Stimulated activated naive CD8-positive, alpha-beta T cell treated with anti-CD3 and anti-CD28 coated beads, Interleukin-15, amount 100 ng/mL, for 72 hours (primary cell): ENCODE results near the gene LRRC45.
A peak's percentile ranks its signal among the peaks of the same experiment; 100 is the strongest.
"Not testable (repeated sequence)": the region's sequence is repeated elsewhere in the genome, so short reads cannot be mapped to it uniquely, and the experiment has no call there.

Experiments used
- ATAC-seq: fragments of 150-1000 bp; cut with Tn5 transposase; 2 replicates; pipeline ENCODE4 v1.10.0; 2021; ENCODE audit warnings: mild to moderate bottlenecking, moderate library complexity
- DNase-seq, 2 donors: peaks; one replicate each; pipeline ENCODE4 v3.0.0; 2021 to 2022
- H3K27ac Mint-ChIP-seq, 2 donors: one replicate each; pipeline ENCODE4 v1.8.0; 2022; ENCODE audit warnings: mild to moderate bottlenecking in 2 of 2, mixed read lengths in 2 of 2, moderate library complexity in 2 of 2
- H3K27me3 Mint-ChIP-seq: one replicate; pipeline ENCODE4 v1.8.0; 2022; ENCODE audit warnings: mixed read lengths
- H3K4me1 Mint-ChIP-seq: one replicate; pipeline ENCODE4 v1.8.0; 2022; ENCODE audit warnings: mild to moderate bottlenecking, mixed read lengths
- H3K4me3 Mint-ChIP-seq, 2 donors: one replicate each; pipeline ENCODE4 v1.8.0; 2022; ENCODE audit warnings: mild to moderate bottlenecking in 2 of 2, mixed read lengths in 2 of 2, moderate library complexity in 1 of 2
- H3K9me3 Mint-ChIP-seq, 2 donors: one replicate each; pipeline ENCODE4 v1.8.0; 2022; ENCODE audit warnings: mixed read lengths in 2 of 2

The LRRC45 gene

DNA sequence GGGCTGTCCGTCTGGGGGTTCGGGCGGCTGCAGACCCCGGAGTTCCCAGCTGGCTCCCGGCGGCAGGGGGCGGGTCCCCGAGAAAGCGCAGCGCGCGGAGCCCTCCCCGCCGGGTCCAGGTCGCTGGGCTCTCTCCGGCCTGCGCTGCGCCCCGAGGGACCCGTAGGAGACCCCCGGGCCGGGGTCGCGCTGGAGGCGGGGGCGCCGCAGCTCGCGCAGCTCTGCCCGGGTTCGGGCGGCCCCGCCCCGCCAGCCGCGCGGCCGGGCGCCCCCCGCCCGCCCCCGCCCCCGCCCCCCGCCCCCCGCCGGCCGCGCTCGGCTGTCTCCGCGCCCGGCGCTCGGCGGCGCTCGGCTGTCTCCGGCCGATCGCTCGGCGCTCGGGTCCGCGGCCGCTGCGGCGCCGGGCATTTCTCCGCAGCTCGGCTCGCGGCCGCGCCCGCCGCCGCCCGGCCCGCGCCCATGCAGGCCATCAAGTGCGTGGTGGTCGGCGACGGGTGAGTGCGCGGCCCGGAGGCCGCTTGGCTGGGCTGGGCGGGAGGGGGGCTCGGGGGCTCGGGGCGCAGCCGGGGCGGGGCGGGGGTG is 8.3 kb downstream of the LRRC45 start, which contains the start of gene RAC3:
Gene RAC3, plus strand, starts transcription at position 376 of the 582 bp plus-strand sequence. Its CDS starts 84 bp downstream, at position 460.
- Mint-ChIP-seq H3K27me3 (no peaks in the 10 kb centered on the region), H3K27ac (peak within 1 kb of the TSS in 1 of 2 donors; percentile 25), H3K4me3 (peak within 1 kb of the TSS; percentile 92 to 97), H3K9me3 (no peaks in the 10 kb centered on the region), H3K4me1 (peaks cover 35% of the 10 kb centered on the region)
- peak; percentile 36 for ATAC-seq
- DNase-seq, result no peak

DNA sequence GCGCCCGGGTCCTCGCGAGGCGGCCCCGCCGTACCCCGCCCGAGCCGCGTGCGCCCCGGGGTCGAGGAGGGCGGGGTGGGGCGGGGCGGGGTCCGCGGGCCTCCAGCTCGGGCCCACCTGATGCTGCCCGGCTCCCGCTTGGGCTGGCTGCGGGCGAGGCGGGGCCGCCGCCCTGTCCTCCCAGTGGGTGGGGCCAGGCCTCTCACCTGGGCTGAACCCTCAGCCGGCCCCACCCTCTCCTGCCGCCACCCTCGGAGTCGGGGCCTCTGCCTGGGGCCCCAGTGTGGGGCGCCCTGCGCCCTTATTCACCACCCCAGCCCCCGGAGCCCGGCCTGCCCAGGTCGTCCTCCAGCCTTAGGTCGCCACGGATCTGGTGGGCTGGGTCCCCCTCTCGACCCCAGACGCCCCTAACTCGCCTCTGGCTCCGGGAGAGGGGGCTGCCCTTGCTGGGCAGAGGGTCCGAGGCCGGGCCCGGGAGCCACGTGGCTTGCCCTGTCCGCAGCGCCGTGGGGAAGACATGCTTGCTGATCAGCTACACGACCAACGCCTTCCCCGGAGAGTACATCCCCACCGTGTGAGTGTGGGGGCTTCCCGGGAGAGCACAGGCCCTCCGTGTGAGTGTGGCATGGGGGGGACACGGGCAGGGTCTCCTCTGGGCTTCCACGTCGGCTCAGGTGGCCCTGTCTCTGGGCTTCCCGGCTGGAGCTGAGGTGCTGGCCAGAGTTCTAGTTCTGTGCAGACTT is 9.0 kb downstream of the LRRC45 start:
- Mint-ChIP-seq H3K4me3 (peak overlapping the region; percentile 37 to 57), H3K9me3 (no peaks in the 10 kb centered on the region), H3K27ac (no peak overlapping the region), H3K27me3 (no peaks in the 10 kb centered on the region), H3K4me1 (peaks cover 37% of the 10 kb centered on the region)
- peak; percentile 42 for ATAC-seq
- peak; percentile 45 to 51 for DNase-seq

DNA sequence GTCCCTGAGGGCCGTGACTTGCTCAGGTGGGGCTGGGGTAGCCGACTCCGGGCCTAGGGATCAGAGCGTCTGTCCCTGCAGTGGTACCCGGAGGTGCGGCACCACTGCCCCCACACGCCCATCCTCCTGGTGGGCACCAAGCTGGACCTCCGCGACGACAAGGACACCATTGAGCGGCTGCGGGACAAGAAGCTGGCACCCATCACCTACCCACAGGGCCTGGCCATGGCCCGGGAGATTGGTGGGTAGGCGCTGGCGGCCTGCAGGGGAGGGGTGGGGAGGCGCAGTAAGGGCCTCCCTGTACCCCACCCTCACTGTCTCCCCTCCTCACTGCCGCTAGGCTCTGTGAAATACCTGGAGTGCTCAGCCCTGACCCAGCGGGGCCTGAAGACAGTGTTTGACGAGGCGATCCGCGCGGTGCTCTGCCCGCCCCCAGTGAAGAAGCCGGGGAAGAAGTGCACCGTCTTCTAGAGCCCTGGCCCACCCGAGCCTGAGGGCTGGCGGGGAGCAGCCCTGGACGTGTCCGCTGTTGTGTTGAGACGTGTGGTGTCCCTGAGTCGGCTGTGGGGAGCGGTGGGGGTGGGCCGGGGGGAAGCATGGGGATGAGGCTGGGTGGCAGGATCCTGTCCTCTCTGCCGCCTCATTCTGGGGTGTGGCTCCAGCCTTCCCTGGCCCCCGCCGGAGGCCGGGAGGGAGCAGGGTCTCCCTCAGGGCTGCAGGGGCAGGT is 10.4 kb downstream of the LRRC45 start:
- H3K27me3 Mint-ChIP-seq, result no peaks in the 10 kb centered on the region
- no peaks in the 10 kb centered on the region for H3K9me3 Mint-ChIP-seq
- peak overlapping the region in 1 of 2 donors; percentile 57 for H3K4me3 Mint-ChIP-seq
- ATAC-seq (no peak), DNase-seq (no peak)
- H3K4me1 Mint-ChIP-seq, result peaks cover 38% of the 10 kb centered on the region
- no peak overlapping the region for H3K27ac Mint-ChIP-seq

DNA sequence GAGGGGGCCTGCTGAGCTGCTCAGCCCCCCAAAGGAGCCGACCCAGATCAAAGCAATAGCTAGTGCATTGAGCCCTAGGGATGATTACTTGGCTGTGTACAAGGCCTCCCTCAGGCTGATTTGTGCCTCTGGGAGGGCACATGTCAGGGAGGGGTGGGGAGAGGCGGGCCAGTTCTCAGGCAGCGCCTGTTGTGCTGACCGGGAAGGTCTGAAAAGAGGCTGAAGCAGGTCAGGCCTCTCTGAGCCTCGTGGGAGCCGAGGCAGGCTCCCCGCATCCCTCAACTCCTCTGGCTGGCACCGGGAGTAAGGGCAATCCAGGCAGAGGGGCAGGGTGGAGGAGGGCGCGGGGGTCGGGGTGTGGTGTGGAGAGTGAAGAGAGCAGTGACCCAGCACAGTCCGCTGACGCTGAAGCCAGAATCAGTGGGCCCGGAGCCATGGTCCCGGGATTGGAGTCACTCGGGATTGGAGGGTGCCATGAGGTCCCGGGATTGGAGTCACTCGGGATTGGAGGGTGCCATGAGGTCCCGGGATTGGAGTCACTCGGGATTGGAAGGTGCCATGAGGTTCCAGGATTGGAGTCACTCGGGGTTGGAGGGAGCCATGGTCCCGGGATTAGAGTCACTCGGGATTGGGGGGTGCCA is 11.4 kb downstream of the LRRC45 start:
- Mint-ChIP-seq H3K27ac (no peak overlapping the region), H3K4me1 (peaks cover 43% of the 10 kb centered on the region), H3K27me3 (no peaks in the 10 kb centered on the region), H3K9me3 (no peaks in the 10 kb centered on the region), H3K4me3 (no peak overlapping the region)
- ATAC-seq (no peak), DNase-seq (no peak)

DNA sequence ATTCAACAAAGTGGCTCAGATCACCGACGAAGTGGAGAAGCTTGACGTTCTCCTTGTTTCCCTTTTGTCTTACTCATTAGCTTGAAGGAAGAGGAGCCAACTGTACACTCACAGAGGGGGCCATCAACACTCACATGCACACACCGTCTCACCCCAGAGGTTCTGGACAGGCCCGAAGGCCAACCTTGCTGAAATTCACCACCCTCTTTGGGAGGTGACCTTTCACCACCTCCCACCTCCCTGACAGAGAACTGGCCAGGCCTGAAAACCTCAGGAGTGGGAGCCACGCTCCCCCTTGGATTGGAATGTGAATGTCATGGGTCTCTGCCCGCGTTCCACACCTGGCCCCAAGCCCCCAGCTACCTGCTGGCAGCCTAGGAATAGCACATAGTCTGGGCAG is 12.4 kb downstream of the LRRC45 start:
- DNase-seq (no peak), ATAC-seq (no peak)
- H3K27me3 Mint-ChIP-seq, result no peaks in the 10 kb centered on the region
- H3K4me3 Mint-ChIP-seq, result no peak overlapping the region
- no peak overlapping the region for H3K27ac Mint-ChIP-seq
- H3K4me1 Mint-ChIP-seq, result peaks cover 36% of the 10 kb centered on the region
- no peaks in the 10 kb centered on the region for H3K9me3 Mint-ChIP-seq

DNA sequence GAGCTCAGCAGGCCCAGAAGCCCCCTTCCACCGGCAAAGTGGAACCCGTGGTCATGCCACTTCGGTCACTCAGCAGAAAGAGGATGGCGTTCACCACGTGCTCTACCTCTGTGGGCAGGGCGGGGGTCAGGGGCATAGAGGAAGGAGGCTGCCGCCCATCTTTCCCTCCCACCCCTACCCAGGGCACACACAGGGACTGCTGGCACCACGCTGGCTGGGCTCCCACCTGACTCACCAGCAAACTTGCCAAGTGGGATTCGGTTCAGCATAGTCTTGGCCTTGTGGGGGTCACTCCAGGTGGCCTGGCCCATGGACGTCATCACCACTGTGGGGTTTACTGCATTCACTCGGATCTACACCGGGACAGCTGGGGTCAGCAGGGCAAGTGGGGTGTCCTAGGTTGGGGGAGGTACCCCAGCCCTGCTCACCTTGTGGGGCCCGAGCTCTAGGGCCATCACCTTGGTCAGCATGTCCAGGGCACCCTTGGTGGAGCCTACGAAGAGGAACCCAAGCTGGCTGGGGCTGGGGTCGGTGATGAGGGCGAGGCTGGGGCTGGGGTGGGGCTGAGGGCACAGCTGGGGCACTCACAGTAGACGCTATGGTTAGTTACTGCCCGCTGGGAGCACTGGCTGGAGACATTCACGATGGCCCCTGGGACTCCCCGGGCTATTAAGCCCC is 13.0 kb downstream of the LRRC45 start:
- Mint-ChIP-seq H3K4me3 (peak overlapping the region; percentile 87 to 92), H3K27me3 (no peaks in the 10 kb centered on the region), H3K4me1 (peaks cover 33% of the 10 kb centered on the region), H3K9me3 (no peaks in the 10 kb centered on the region), H3K27ac (no peak overlapping the region)
- ATAC-seq (no peak), DNase-seq (no peak)

DNA sequence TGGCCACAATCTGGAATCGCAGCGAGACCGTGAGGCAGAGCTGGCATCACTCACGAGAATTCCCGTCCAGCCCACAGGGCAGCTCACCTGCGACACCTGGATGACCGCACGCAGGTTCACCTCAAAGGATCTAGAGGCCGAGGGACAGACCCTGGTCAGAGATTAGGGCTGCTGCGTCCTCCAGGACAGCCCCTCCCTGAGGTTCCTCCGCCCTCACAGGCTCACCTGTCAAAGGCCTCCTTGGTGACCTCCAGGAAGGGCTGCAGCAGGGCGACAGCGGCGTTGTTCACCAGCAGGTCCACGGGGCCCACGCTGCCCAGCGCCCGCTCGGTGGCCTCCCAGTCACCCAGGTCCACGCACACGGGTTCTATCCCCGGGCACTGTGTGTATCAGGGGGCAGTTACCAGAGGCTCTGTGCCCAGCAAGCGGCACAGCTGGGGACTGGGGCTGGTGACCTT is 13.6 kb downstream of the LRRC45 start:
- Mint-ChIP-seq H3K27ac (no peak overlapping the region), H3K27me3 (no peaks in the 10 kb centered on the region)
- ATAC-seq, result no peak

DNA sequence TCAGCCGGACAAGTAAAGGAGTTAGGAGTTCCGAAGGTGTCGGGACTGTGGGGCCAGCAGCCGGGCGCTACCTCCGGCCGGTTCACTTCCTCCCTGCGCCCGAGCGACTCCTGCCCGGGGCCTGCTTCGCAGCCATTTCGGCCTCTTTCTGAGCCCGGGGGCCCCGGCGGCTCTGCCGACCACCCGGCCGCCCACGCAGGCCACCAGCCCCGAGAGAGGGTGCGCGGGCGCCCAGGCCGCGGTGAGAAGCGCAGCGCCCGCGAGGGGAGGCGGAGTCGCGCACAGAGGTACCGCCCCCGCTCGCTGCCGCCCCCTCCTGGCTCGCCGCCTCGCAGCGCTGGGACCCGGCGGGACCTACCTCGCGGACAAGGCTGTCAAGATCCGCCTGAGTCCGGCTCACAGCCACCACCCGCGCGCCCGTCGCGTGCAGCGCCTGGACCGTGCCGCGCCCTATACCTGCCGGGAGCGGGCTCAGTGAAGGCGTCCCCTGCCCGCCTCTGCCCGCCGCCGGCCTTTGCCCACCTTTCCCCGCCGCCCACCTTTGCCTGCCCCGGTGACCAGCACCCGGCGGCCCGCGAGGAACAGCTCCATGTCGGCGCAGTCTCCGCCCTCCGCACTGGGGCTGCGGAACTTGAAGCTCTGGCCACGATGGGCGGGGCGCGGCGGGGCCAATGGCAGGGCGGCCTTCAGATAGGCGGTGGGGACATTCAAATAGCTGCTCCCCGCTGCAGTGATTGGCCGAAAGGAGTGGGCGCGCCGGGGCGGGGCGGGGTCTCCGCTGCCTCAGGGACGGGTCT is 14.2 kb downstream of the LRRC45 start, which contains the start of gene DCXR:
Gene DCXR, minus strand, starts transcription at position 606 of the 797 bp plus-strand sequence. Its CDS starts 15 bp downstream, at position 591.
- H3K4me1 Mint-ChIP-seq, result peaks cover 33% of the 10 kb centered on the region
- ATAC-seq (peak; percentile 95), DNase-seq (peak; percentile 97 to 98)
- no peaks in the 10 kb centered on the region for H3K9me3 Mint-ChIP-seq
- peak within 1 kb of the TSS; percentile 78 to 79 for H3K27ac Mint-ChIP-seq
- peak within 1 kb of the TSS; percentile 87 to 92 for H3K4me3 Mint-ChIP-seq
- no peaks in the 10 kb centered on the region for H3K27me3 Mint-ChIP-seq

More for the DNA sequence above, 13.6 kb downstream of the LRRC45 start:
- peak overlapping the region; percentile 87 to 92 for H3K4me3 Mint-ChIP-seq
- no peak for DNase-seq
- no peaks in the 10 kb centered on the region for H3K9me3 Mint-ChIP-seq
- H3K4me1 Mint-ChIP-seq, result peaks cover 33% of the 10 kb centered on the region

DNA sequence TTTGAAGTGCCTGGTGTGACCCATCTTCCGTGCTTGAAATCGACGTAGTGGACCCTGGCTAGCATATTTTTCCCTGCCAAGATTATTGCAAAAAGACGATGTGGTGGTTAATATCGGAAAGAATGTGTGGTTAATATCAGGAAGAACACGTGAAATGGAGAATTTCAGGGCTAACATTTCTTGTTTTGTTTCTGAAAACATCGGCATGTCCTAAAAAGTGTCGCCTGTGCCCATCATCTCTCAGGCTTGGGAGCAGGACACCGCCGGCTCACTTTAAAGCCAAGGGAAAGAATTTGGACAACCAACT is 14.7 kb downstream of the LRRC45 start:
- no peaks in the 10 kb centered on the region for H3K9me3 Mint-ChIP-seq
- peak overlapping the region; percentile 24 to 78 for H3K27ac Mint-ChIP-seq
- no peaks in the 10 kb centered on the region for H3K27me3 Mint-ChIP-seq
- DNase-seq, result no peak
- no peak for ATAC-seq
- peaks cover 33% of the 10 kb centered on the region for H3K4me1 Mint-ChIP-seq
- peak overlapping the region; percentile 87 to 92 for H3K4me3 Mint-ChIP-seq

DNA sequence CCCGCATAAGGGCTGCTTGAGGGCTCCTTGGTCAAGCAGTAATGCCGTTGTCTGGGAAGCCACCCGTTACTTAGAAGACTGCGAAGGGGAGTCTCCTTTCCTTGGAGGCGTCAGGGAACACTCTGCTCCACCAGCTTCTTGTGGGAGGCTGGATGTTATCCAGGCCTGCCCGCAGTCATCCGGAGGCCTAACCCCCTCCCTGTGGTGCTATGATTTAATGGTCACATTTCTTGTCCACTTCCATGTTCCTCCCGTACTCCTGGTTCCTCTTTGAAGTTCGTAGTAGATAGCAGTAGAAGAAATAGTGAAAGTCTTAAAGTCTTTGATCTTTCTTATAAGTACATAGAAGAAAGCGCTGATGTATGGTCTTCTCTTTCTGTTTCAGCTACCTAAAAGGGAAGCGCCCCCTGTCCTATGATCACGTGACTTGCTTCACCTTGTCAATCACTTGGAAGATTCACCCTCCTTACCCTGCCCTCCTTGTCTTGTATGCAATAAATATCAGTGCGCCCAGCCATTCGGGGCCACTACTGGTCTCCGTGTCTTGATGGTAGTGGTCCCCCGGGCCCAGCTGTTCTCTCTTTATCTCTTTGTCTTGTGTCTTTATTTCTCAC is 15.8 kb downstream of the LRRC45 start:
- H3K4me3 Mint-ChIP-seq, result peak overlapping the region; percentile 24 to 36

DNA sequence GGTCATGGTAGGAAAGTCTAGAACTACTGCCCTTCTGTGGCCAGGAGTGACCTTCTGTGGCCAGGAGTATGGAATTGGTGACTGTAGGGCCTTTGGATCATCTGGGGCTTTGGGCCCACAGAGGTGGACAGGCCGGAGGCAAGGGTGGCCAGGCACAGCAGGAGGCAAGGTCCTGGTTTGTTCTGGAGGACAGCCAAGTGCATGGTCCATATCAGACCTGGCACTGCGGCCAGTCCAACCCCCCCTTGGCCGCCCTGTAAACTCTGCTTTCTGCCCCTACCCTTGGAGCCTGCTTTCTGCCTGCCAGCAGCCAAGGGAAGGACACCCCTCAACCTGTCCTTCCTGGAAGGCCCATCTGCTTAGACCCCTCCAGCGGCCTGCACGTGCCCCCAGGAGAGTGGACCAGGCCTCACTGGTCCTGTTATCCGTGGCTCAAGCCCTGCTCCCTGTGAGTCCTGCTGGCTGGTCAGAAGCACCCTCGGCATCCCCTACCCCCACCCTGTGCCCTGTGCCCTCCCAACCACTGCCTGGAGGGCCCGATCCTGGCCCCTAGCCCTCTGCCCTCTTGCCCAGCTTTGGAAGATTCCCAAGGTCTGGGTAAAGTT is 16.7 kb downstream of the LRRC45 start:
- Mint-ChIP-seq H3K4me1 (peaks cover 33% of the 10 kb centered on the region), H3K9me3 (no peaks in the 10 kb centered on the region), H3K27ac (no peak overlapping the region), H3K27me3 (no peaks in the 10 kb centered on the region), H3K4me3 (no peak overlapping the region)
- ATAC-seq (no peak), DNase-seq (no peak)

More for the DNA sequence above, 15.8 kb downstream of the LRRC45 start:
- not testable (repeated sequence) for H3K27me3 Mint-ChIP-seq, H3K9me3 Mint-ChIP-seq, H3K27ac Mint-ChIP-seq, DNase-seq, ATAC-seq
- peaks cover 33% of the 10 kb centered on the region for H3K4me1 Mint-ChIP-seq

DNA sequence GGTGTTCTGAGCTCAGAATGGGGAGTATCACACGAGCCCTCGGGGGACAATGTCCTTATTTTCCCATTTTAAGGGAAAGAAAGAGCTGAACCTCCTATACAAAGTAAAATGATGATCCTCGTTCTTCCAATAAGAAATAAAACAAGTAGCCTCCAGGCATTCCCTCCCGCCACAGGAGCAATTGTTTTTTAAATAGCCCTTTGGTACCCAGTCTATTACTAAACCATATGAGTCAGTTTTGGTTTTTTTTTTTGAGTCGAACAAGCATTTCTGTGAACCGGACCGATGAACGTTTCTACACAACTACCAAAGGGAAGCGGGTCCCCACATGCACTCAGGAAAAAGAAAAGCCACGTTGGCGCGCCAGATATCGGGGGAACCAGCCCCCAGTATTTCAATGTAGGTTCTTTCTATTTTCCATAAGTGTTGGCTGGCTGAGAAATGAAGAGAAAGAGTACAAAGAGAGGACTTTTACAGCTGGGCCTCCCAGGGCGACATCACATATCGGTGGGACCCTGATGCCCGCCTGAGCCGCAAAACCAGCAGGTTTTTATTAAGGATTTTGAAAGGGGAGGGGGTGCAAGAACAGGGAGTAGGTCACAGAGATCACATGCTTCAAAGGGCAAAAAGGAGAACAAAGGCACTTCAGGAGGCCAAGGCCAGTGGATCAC is 18.2 kb downstream of the LRRC45 start:
- ATAC-seq (no peak), DNase-seq (no peak)
- Mint-ChIP-seq H3K27me3 (no peaks in the 10 kb centered on the region), H3K4me3 (no peak overlapping the region), H3K4me1 (peaks cover 23% of the 10 kb centered on the region), H3K27ac (no peak overlapping the region), H3K9me3 (no peaks in the 10 kb centered on the region)

DNA sequence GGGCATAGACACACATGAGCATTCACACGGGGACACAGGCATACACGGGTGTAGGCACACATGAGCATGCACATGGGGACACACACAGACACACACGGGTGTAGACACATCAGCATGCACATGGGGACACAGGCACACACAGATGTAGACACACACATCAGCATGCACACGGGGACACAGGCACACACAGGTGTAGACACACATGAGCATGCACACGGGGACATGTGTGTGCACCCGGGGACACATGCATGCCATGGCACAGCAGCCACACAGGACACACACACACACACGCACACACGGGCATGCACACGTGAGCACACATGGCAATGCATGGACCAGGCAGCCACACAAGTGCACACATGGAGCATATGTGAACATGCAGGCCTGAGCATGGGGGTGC is 19.5 kb downstream of the LRRC45 start:
- H3K4me1 Mint-ChIP-seq, result peaks cover 16% of the 10 kb centered on the region
- no peak overlapping the region for H3K27ac Mint-ChIP-seq
- H3K27me3 Mint-ChIP-seq, result no peaks in the 10 kb centered on the region
- DNase-seq, result no peak
- no peak overlapping the region for H3K4me3 Mint-ChIP-seq
- H3K9me3 Mint-ChIP-seq, result no peaks in the 10 kb centered on the region
- peak; percentile 40 for ATAC-seq
